ENCODE measurements around the gene OR13C5.

DNA sequence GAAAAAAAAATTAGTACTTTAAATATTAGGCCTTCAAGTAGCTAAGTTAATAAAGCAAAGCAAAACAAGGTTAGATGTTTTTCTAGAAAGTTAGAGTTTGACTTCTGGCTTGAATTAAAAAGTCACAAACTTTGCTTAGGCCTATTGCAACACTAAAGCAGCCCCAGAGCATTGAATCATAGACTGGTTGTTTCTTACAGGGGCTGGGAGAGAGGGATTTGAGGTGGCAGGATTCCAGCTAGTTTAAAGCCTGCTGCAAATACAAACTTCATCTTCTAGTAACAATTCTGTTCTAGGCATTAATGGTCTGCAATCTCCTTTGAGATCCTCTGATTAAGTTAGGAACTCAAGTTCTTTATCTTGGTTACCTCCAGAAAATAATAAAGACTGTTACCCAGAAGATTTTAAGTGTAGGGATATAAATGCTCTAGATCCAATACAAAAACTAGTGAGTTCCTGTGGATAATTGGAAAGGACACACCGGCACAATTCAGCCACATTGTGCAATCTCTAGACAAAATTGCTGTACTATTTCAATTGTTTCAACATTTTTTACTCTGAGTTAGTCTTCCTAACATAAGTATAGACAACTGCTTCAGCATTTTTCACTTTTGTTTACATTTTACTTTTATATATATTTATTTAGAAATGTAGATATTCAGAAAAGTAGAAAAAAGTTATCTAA is 12.6 kb downstream of the OR13C5 start:
- no peak for TF ChIP-seq EZH2phosphoT487 (IDR thresholded peaks at IDR 0.05; ENCODE audit: insufficient read depth, low read depth)
- no peak for TF ChIP-seq EZH2 (IDR thresholded peaks at IDR 0.05; ENCODE audit: insufficient read depth, poor library complexity, severe bottlenecking)
